GM12878 (cell line): ENCODE measurements around the gene SFPQ. TPM values are rescaled to one million over a fixed set of nuclear protein-coding genes. Genes with fewer than 3 reads are reported as not detected.

ENCODE experiments used
- ATAC-seq: fragments of 200-7000 bp; cut with Tn5 transposase; 3 replicates; pipeline ENCODE4 v1.9.1; 2020; ENCODE audit warnings: mild to moderate bottlenecking, moderate library complexity
- BruUV-seq: library from RNA; stranded (reverse); fragments of 400-500 nt; replicated peaks from 2 replicates; lab custom pipeline; 2021; lab: Mats Ljungman, UMichigan
- CTCF ChIA-PET: fragments of 300-600 bp; sonication (Branson Sonifier 250); formaldehyde crosslinking; extraction: SDS; loops from one replicate; lab custom pipeline; 2021; ENCODE audit warnings: inconsistent platforms; lab: Yijun Ruan, JAX
- POLR2A ChIA-PET: fragments of 350-600 bp; formaldehyde crosslinking; extraction: SDS; loops from one replicate; lab custom pipeline; 2021; ENCODE audit warnings: inconsistent platforms; lab: Charles Lee
- RAD21 ChIA-PET: fragments of 300-600 bp; sonication (Branson Sonifier 250); formaldehyde crosslinking; loops from one replicate; lab custom pipeline; 2023; ENCODE audit warnings: antibody characterized with exemption; ENCODE audit not compliant: unreplicated experiment; lab: Charles Lee
- SMC1A ChIA-PET: fragments of 300-600 bp; sonication (Branson Sonifier 250); formaldehyde crosslinking; loops from one replicate; lab custom pipeline; 2023; ENCODE audit not compliant: unreplicated experiment, uncharacterized antibody; lab: Charles Lee
- DNase-seq: peaks from one replicate; pipeline ENCODE4 v3.0.0-alpha.2; 2011; ENCODE audit warnings: low read depth, low spot score
- FAIRE-seq: peaks from 3 replicates; lab custom pipeline; 2011; peaks lifted over from hg19 to GRCh38; lab: Jason Lieb, UNC
- H2AFZ ChIP-seq: 2 replicates; pipeline ENCODE4 v1.6.0; 2011; ENCODE audit warnings: low read depth, low read length, control low read depth; ENCODE audit not compliant: control insufficient read depth
- H3K27ac ChIP-seq: 2 replicates; pipeline ENCODE4 v1.5.1; 2011; ENCODE audit warnings: control low read depth; ENCODE audit not compliant: control insufficient read depth, insufficient read depth
- H3K27me3 ChIP-seq, 2 experiments: replicated peaks in 1 of 2; 2 replicates each; pipeline versions ENCODE4 v1.6.0 to v1.6.1; 2011; ENCODE audit warnings: low read length in 1 of 2; ENCODE audit not compliant: control insufficient read depth in 2 of 2, insufficient read depth in 2 of 2
- H3K36me3 ChIP-seq, 2 experiments: 2 replicates each; pipeline ENCODE4 v1.5.1; 2011; ENCODE audit warnings: low read length in 1 of 2; ENCODE audit not compliant: control insufficient read depth in 2 of 2, insufficient read depth in 2 of 2
- H3K4me1 ChIP-seq: 2 replicates; pipeline ENCODE4 v1.6.1; 2011; ENCODE audit warnings: mild to moderate bottlenecking, low read length, moderate library complexity, mixed read lengths; ENCODE audit not compliant: control insufficient read depth, insufficient read depth
- H3K4me2 ChIP-seq: 2 replicates; pipeline ENCODE4 v1.6.0; 2011; ENCODE audit warnings: control low read depth; ENCODE audit not compliant: control insufficient read depth, insufficient read depth
- H3K4me3 ChIP-seq: fragments of 200-600 bp; sonication (generic); 2 replicates; pipeline ENCODE4 v1.5.1; 2016
- H3K79me2 ChIP-seq: 2 replicates; pipeline ENCODE4 v1.6.0; 2011; ENCODE audit warnings: low read length; ENCODE audit not compliant: control insufficient read depth, insufficient read depth
- H3K9ac ChIP-seq: 2 replicates; pipeline ENCODE4 v1.8.0; 2011; ENCODE audit warnings: low read length, control low read depth, mixed read lengths; ENCODE audit not compliant: control insufficient read depth, insufficient read depth
- H3K9me3 ChIP-seq: replicated peaks from 3 replicates; pipeline ENCODE4 v1.5.1; 2011; ENCODE audit warnings: mild to moderate bottlenecking, low read length; ENCODE audit not compliant: control insufficient read depth, insufficient read depth
- H4K20me1 ChIP-seq: 2 replicates; pipeline ENCODE4 v1.6.0; 2011; ENCODE audit not compliant: control insufficient read depth, insufficient read depth
- CEBPB ChIP-seq, 2 experiments: fragments of 150-350 bp in 1 of 2; IDR thresholded peaks; 2 replicates each; pipeline ENCODE4 v1.6.1; 2012 to 2014; ENCODE audit warnings: low read depth in 2 of 2, low read length in 2 of 2, borderline replicate concordance in 1 of 2, inconsistent platforms in 1 of 2
- CREB1 ChIP-seq: IDR thresholded peaks from 2 replicates; pipeline ENCODE4 v1.6.1; 2012; ENCODE audit warnings: low read depth, mild to moderate bottlenecking, inconsistent platforms
- FOXM1 ChIP-seq: IDR thresholded peaks from 2 replicates; pipeline ENCODE4 v1.6.1; 2012; ENCODE audit warnings: low read depth, mild to moderate bottlenecking, inconsistent platforms, low read length, moderate library complexity
- JUNB ChIP-seq: IDR thresholded peaks from 2 replicates; pipeline ENCODE4 v1.6.1; 2016; ENCODE audit warnings: antibody characterized with exemption, mild to moderate bottlenecking
- MYC ChIP-seq: IDR thresholded peaks from 2 replicates; pipeline ENCODE4 v1.6.1; 2011; ENCODE audit warnings: mild to moderate bottlenecking, low read length, moderate library complexity, inconsistent platforms; ENCODE audit not compliant: insufficient read depth, insufficient replicate concordance, insufficient read length, severe bottlenecking
- SP1 ChIP-seq: IDR thresholded peaks from one replicate; pipeline ENCODE4 v1.6.1; 2011; ENCODE audit warnings: low read depth, low read length
- STAT3 ChIP-seq: IDR thresholded peaks from 2 replicates; pipeline ENCODE4 v1.6.1; 2011; ENCODE audit warnings: low read depth, low read length, improper control_type of control experiment
- ZBED1 ChIP-seq: IDR thresholded peaks from 2 replicates; pipeline ENCODE4 v1.6.1; 2016; ENCODE audit warnings: borderline replicate concordance
- ZNF217 ChIP-seq: fragments of 450-650 bp; IDR thresholded peaks from 2 replicates; pipeline ENCODE4 v1.6.1; 2017; ENCODE audit warnings: antibody characterized with exemption, mild to moderate bottlenecking
- ZSCAN29 ChIP-seq: fragments of 450-650 bp; IDR thresholded peaks from 2 replicates; pipeline ENCODE4 v1.6.1; 2017; ENCODE audit warnings: mild to moderate bottlenecking, moderate library complexity
- WGBS: methylation state at CpG from one replicate; pipeline ENCODE4 v1.1.6; 2016; ENCODE audit warnings: low lambda C conversion rate; ENCODE audit not compliant: insufficient replicate concordance, insufficient coverage; ENCODE audit errors: missing lambda C conversion rate; 5-methylcytosine and 5-hydroxymethylcytosine counted together
- in situ Hi-C: fragments of 300-500 bp; cut with MboI; formaldehyde crosslinking; loops from 9 replicates; pipeline ENCODE4 v1.14.3; 2018; ENCODE audit warnings: mixed read lengths
- intact Hi-C: fragments of 100-400 bp; cut with micrococcal nuclease; formaldehyde crosslinking; loops from one replicate; pipeline ENCODE4 v1.14.2; 2022; ENCODE audit not compliant: unreplicated experiment
- polyA plus RNA-seq, 11 experiments: library from polyadenylated mRNA; depleted of rRNA in 4 of 11; unstranded in 6 of 11; stranded (reverse) in 5 of 11; fragments of >200 nt; fragmentation: Nextera tagmentation in 4 of 11; fragmentation: Illumina TruSeq in 1 of 11; extraction: Ambion mirVana in 4 of 11; extraction: Trizol in 1 of 11; gene quantifications; 1 replicate in 1 of 11; 2 replicates in 10 of 11; pipeline versions ENCODE4 v1.2.1 to v1.2.3, GENCODE V29; 2011 to 2016; ENCODE audit warnings: inconsistent platforms in 2 of 11, missing spikeins in 2 of 11, low read depth in 1 of 11
- total RNA-seq, 4 experiments: library from RNA; depleted of rRNA in 3 of 4; stranded (reverse); fragments of >200 nt in 3 of 4; fragmentation: Illumina TruSeq in 1 of 4; extraction: Trizol in 1 of 4; gene quantifications; 2 replicates each; pipeline versions ENCODE4 v1.2.1 to v1.2.3, GENCODE V29; 2013 to 2021
- TF ChIP-seq, protein P1 (sequence below): IDR thresholded peaks from 2 replicates; pipeline ENCODE4 v1.6.1; 2011; ENCODE audit warnings: low read depth, low read length, improper control_type of control experiment, borderline replicate concordance
- TF ChIP-seq, protein P2 (sequence below): fragments of 150-350 bp; IDR thresholded peaks from 2 replicates; pipeline ENCODE4 v1.6.1; 2014; ENCODE audit warnings: mild to moderate bottlenecking, low read depth, low read length
- TF ChIP-seq, protein P3 (sequence below): fragments of 450-650 bp; formaldehyde crosslinking; IDR thresholded peaks from 2 replicates; pipeline ENCODE4 v1.4.0; 2020; ENCODE audit warnings: mild to moderate bottlenecking, moderate library complexity

Gene SFPQ
- total and polyA plus RNA-seq, 10 of the 15 experiments (the other 5 are each of a cell fraction or from before 2014, with no cell fraction given), result 78.5 to 559 (median 199) TPM

DNA sequence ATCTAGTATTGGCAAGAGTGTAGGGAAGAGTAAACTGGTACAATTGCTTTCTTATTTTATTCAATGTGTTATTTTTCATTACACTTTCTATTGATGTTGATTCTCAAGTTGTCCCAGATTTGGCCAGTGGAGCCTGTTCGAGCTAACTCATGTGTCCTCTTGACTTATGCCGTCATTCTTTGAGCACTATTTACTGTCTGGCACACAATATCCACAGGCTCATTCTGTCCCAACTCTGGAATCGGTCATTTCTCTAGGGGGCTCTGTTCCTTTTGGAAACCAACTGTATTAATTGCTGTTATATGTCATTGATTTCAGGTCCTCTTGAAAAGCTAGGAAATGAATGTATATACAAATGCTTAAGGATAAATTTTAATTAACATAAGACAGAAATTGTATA is 22.4 kb upstream of the SFPQ start:
- TF ChIP-seq, protein P1, sequence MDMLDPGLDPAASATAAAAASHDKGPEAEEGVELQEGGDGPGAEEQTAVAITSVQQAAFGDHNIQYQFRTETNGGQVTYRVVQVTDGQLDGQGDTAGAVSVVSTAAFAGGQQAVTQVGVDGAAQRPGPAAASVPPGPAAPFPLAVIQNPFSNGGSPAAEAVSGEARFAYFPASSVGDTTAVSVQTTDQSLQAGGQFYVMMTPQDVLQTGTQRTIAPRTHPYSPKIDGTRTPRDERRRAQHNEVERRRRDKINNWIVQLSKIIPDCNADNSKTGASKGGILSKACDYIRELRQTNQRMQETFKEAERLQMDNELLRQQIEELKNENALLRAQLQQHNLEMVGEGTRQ, result no peak
- TF ChIP-seq, protein P2, sequence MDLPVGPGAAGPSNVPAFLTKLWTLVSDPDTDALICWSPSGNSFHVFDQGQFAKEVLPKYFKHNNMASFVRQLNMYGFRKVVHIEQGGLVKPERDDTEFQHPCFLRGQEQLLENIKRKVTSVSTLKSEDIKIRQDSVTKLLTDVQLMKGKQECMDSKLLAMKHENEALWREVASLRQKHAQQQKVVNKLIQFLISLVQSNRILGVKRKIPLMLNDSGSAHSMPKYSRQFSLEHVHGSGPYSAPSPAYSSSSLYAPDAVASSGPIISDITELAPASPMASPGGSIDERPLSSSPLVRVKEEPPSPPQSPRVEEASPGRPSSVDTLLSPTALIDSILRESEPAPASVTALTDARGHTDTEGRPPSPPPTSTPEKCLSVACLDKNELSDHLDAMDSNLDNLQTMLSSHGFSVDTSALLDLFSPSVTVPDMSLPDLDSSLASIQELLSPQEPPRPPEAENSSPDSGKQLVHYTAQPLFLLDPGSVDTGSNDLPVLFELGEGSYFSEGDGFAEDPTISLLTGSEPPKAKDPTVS, result no peak
- TF ChIP-seq ZSCAN29 (no peak), CEBPB (IDR thresholded peaks at IDR 0.05; ENCODE audit: borderline replicate concordance in 1 of 2, low read depth in 2 of 2, low read length in 2 of 2) (no peak), CREB1 (no peak), ZBED1 (no peak), MYC (no peak), SP1 (no peak), STAT3 (no peak), FOXM1 (no peak), ZNF217 (no peak), JUNB (no peak)
- TF ChIP-seq, protein P3, sequence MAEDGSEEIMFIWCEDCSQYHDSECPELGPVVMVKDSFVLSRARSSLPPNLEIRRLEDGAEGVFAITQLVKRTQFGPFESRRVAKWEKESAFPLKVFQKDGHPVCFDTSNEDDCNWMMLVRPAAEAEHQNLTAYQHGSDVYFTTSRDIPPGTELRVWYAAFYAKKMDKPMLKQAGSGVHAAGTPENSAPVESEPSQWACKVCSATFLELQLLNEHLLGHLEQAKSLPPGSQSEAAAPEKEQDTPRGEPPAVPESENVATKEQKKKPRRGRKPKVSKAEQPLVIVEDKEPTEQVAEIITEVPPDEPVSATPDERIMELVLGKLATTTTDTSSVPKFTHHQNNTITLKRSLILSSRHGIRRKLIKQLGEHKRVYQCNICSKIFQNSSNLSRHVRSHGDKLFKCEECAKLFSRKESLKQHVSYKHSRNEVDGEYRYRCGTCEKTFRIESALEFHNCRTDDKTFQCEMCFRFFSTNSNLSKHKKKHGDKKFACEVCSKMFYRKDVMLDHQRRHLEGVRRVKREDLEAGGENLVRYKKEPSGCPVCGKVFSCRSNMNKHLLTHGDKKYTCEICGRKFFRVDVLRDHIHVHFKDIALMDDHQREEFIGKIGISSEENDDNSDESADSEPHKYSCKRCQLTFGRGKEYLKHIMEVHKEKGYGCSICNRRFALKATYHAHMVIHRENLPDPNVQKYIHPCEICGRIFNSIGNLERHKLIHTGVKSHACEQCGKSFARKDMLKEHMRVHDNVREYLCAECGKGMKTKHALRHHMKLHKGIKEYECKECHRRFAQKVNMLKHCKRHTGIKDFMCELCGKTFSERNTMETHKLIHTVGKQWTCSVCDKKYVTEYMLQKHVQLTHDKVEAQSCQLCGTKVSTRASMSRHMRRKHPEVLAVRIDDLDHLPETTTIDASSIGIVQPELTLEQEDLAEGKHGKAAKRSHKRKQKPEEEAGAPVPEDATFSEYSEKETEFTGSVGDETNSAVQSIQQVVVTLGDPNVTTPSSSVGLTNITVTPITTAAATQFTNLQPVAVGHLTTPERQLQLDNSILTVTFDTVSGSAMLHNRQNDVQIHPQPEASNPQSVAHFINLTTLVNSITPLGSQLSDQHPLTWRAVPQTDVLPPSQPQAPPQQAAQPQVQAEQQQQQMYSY, result no peak
- Histone ChIP-seq H2AFZ (no peak overlapping the region), H3K27ac (no peak overlapping the region), H3K9ac (no peak overlapping the region), H3K4me2 (no peak overlapping the region), H3K9me3 (no peaks in the 10 kb centered on the region), H4K20me1 (no peaks in the 10 kb centered on the region), H3K4me1 (no peaks in the 10 kb centered on the region), H3K27me3 (no peaks in the 10 kb centered on the region), H3K79me2 (no peaks in the 10 kb centered on the region), H3K4me3 (no peak overlapping the region), H3K36me3 (no peaks in the 10 kb centered on the region)
- WGBS, result 36% methylated on average over 3 of the region's 3 CpGs
- intact Hi-C loops (no loop called here), in situ Hi-C loops (no loop called here)
- POLR2A ChIA-PET, result interaction anchor here (0.6 kb wide), 1 partner anchor 245 kb away, joined by 3 read pairs; no protein-coding TSS in a partner anchor
- no peak for DNase-seq
- ATAC-seq, result no peak
- BruUV-seq, result no TSS peak
- RAD21 ChIA-PET, result no interaction called here
- CTCF ChIA-PET, result interaction anchor here (0.6 to 2.2 kb wide), 2 partner anchors 13 to 215 kb away, joined by 3 to 7 read pairs; no protein-coding TSS in a partner anchor
- FAIRE-seq, result no peak
- SMC1A ChIA-PET, result interaction anchor here (0.6 to 1.1 kb wide), 3 partner anchors 132 to 513 kb away, joined by 3 to 6 read pairs (median 3); no protein-coding TSS in a partner anchor
